Stimulated activated CD8-positive, alpha-beta memory T cell treated with anti-CD3 and anti-CD28 coated beads, Interleukin-7, amount 100 ng/mL, for 48 hours (primary cell): ENCODE measurements around the gene ZNF746.

Source experiments
- DNase-seq, 2 donors: peaks; one replicate each; pipeline ENCODE4 v3.0.0-alpha.2; 2020; ENCODE audit warnings: low read depth in 1 of 2; ENCODE audit errors: extremely low read depth in 1 of 2

ZNF746 gene

GRCh38 chr7:149493366-149493765 lies 4.2 kb downstream of the ZNF746 start:
- no peak for DNase-seq

GRCh38 chr7:149490083-149490760 lies 7.4 kb downstream of the ZNF746 start:
- DNase-seq: no peak

DNA sequence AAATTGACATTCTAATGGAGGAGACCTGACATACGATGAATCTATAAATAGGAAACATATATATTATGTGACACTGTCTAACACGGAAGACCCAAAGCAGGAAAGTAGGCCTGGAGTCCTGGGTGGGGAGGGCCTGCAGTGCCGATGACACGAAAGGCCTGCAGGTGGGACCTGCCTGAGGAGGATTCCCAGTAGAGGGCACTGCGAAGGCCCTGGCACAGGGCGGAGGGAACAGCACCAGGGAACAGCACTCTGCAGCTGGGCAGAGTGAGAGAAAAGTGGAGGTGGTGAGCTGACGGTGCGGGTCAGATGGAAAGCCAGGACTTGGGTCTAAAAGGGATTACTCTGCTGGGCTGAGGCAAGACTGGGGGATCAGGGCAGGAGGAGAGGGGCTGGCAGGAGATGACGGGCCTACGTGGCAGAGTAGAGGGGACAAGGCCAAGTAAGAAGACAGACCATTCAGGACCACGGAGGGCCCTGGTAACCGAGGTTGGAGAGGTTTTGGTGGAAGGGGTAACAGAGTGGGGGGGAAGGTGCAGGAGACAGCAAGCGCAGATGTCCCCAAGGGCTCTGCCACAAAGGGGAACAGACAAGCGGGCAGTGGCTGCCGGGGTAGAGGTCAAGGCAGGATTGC lies 8.1 kb downstream of the ZNF746 start:
- DNase-seq: no peak

GRCh38 chr7:149479568-149479967 lies 18.0 kb downstream of the ZNF746 start:
- no peak for DNase-seq

DNA sequence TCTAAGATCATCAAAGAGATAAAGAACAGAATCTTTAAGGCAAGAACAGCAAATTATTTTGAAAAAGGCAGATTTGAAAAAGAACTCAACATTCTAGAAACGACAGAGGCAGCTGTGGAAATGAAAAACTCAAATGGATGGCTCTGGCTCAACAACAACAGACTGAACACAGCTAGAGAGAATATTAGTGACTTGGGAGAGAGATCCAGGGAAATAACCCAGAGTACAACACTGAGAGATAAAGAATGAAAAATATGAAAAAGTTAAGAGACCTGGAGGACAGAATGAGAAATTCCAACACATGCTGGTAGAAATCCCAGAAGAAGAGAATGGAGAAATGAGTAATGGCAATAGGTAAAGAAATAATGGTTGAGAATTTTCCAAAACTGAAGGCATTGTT lies 18.9 kb downstream of the ZNF746 start:
- DNase-seq: no peak

GRCh38 chr7:149477494-149478443 lies 19.8 kb downstream of the ZNF746 start:
- DNase-seq: no peak

- DNase-seq: no peak
These were observed 20.8 kb downstream of the ZNF746 start for GRCh38 chr7:149476791-149477190.

- no peak for DNase-seq
These were observed 22.2 kb downstream of the ZNF746 start for GRCh38 chr7:149475121-149476045.

GRCh38 chr7:149474309-149475120 lies 23.1 kb downstream of the ZNF746 start:
- DNase-seq: no peak

GRCh38 chr7:149473251-149473650 lies 24.4 kb downstream of the ZNF746 start:
- DNase-seq: no peak

DNA sequence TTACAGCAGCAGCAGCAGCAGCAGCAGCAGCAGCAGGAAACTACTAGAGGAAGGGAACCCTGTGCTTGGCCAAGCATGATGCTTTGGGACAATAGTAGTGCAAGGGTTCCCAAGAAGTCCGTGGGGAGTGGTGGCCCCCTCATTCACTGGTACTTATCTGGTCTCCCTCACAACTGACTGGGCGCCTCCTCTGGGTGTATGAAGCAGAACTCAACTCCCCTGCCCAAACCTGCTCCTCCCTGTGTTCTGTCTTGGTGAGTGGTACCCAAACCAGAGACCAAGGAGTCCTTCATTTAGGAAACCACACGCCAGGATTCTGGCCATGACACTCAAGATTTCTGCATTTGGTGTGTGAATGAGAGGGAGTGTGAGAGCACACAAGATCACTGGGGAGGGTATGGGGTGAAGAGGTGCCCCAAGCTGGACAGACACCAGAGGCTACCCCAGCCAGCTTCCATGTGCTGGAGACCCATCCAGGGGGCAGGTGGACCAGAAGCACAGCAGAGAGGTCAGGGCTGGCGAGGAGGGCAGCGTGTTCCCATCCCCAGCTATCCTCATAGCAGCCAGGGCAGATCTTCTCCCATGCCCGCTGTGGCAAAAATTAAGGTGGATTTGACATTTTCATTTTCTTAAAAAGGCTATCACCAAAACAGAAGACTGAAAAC lies 26.2 kb downstream of the ZNF746 start:
- no peak for DNase-seq

DNA sequence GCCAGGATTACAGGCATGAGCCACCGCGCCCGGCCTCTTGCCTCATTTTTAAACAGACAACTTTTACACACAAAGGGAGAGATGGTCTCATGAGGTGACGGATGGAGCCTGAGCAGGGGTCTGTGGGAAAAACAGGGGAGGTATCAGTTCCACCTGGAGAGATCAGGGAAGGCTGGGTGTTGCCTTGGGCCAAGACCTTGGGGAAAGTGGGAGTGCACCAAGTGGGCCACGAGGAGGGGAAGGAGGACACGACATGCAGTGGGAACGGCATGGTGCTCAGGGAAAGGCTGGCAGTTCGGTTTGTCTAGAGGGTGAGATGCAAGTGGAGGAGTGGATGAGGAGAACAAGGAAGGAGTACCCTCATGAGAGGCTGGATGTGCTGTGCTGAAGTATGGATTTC lies 27.8 kb downstream of the ZNF746 start:
- no peak for DNase-seq

GRCh38 chr7:149468208-149468607 lies 29.4 kb downstream of the ZNF746 start:
- no peak for DNase-seq

DNA sequence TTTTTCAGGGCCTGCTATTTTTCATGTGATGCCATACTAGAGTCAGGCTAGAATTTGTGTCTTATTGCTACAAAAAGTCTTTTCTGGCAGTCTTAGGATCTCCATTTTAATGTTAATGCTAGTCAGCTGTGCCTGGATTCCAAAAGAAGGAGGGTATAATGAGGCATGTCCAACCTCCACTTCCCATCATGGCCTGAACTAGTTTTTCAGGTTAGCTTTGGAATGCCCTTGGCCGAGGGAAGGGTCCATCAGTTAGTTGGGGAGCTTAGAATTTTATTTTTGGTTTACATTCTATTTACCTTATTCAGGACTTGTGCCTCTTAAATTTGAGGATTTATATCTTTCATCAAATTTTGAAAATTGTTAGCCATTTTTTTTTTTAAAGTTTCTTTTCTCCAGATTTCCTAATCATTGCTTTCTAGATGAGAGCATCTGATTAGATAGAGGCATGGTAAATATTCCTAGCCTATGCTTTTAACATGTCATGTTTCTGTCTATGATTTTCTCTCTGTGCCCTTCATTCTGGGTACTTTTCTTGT lies 30.2 kb downstream of the ZNF746 start:
- no peak for DNase-seq

DNA sequence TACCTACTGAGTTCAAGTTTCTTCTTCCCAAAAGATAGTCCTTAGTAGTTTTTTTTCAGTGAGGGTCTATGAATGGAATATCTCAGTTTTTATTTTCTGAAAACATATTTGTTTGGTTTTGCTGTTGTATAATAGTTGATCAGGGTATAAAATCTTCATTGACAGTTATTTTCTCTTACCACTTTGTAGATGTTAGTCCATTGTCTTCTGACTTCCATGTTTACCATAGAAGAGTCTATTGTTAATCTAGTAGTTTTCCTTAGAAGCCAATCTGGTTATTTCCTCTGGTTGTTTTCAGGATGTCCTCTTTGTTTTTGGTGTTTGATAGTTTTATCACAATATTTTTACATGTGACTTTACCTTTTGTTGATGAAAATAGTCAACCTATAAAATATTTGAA lies 31.2 kb downstream of the ZNF746 start:
- DNase-seq: no peak

- DNase-seq: no peak
These were observed 34.0 kb downstream of the ZNF746 start for GRCh38 chr7:149463500-149464161.

DNA sequence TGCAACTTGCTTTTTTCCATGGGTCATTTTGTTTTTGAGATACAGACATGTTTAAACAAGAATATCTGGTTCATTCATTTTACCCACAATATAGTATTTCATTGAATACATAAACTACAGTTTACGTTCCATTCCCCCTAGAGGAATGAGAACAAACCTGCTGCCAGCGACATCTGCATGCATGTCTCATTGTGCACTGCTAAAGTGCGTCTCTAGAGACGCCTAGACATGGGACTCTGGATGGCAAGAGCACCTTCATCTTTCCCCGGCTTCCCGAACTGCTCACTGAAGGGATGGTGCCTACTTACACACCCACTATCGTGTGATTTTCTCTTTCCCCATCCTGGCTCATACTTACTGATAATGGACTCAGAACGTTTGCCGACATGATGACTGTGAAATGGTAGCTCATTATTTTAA lies 35.5 kb downstream of the ZNF746 start:
- no peak for DNase-seq

DNA sequence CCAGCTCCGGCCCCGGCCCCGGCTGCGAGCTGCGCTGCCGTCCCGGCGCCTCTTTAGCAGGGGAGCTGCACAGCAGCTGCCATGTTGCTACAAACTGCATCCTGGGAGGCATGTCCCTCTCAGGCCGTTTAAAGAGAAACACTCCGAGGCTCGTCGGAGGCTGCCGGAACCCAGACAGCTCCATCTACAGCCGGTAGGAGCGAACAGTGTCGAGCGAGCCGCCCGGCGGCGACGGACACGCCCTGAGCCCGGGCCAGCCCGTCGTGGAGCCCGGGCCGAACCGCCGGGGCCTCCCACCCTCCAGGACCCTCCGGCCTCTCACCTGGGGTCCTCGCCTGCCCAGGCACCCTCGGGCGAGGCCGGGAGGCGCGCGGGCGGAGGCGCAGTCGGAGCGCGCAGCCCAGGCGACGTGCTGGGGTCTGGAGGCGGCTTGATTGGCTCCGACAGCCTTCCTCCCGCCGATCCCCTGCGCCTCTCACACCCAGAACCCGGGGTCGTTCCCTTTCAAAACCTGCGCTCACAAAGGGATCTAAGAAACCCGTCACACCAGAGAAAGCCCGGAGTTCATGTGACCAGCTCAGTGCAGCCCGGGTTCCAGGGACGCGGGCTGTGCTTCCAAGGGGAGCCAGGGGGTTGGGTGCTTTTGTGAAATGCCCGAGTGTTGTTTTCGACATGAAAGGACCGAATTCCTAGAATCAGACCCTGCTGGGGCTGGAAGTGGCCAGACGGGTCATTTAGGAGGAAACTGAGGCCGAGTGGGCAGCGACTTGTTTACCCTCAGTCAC lies 36.9 kb downstream of the ZNF746 start, which contains the start of gene ZNF777:
Gene ZNF777 (minus strand): TSS at position 570 of the 785 bp plus-strand sequence. CDS start 5,040 bp downstream, outside the sequence.
- DNase-seq: peak; percentile 63 to 71
